Kidney tubule cell (primary cell): ENCODE results near the gene GFPT2.

Experiments
- DNase-seq: peaks from one replicate; pipeline ENCODE4 v3.0.0-alpha.2; 2018; ENCODE audit warnings: low spot score

GFPT2 gene

GRCh38 chr5:180350711-180351465 lies 2.2 kb downstream of the GFPT2 start:
- DNase-seq, result no peak

GRCh38 chr5:180350296-180350695 lies 2.8 kb downstream of the GFPT2 start:
- DNase-seq, result no peak

GRCh38 chr5:180349391-180349790 lies 3.7 kb downstream of the GFPT2 start:
- no peak for DNase-seq

GRCh38 chr5:180348336-180348735 lies 4.8 kb downstream of the GFPT2 start:
- DNase-seq, result no peak

- DNase-seq, result no peak
Observed at GRCh38 chr5:180347702-180348101, 5.4 kb downstream of the GFPT2 start.

- DNase-seq, result no peak
Observed at GRCh38 chr5:180346358-180346757, 6.8 kb downstream of the GFPT2 start.

GRCh38 chr5:180345781-180346180 lies 7.4 kb downstream of the GFPT2 start:
- DNase-seq, result no peak

GRCh38 chr5:180345186-180345585 lies 8.0 kb downstream of the GFPT2 start:
- no peak for DNase-seq

GRCh38 chr5:180344696-180344999 lies 8.5 kb downstream of the GFPT2 start:
- DNase-seq, result no peak

GRCh38 chr5:180343831-180344695 lies 9.1 kb downstream of the GFPT2 start:
- DNase-seq, result no peak

- DNase-seq, result peak; percentile 47
Observed at GRCh38 chr5:180343110-180343830, 9.9 kb downstream of the GFPT2 start.

GRCh38 chr5:180341595-180341994 lies 11.5 kb downstream of the GFPT2 start:
- no peak for DNase-seq

GRCh38 chr5:180340856-180341255 lies 12.3 kb downstream of the GFPT2 start:
- no peak for DNase-seq

- DNase-seq, result no peak
Observed at GRCh38 chr5:180339583-180340183, 13.5 kb downstream of the GFPT2 start.

- DNase-seq, result no peak
Observed at GRCh38 chr5:180338001-180338707, 15.0 kb downstream of the GFPT2 start.

GRCh38 chr5:180336234-180337020 lies 16.7 kb downstream of the GFPT2 start:
- no peak for DNase-seq

GRCh38 chr5:180335614-180336233 lies 17.4 kb downstream of the GFPT2 start:
- DNase-seq, result no peak

- no peak for DNase-seq
Observed at GRCh38 chr5:180334751-180335613, 18.2 kb downstream of the GFPT2 start.

- no peak for DNase-seq
Observed at GRCh38 chr5:180334176-180334575, 19.0 kb downstream of the GFPT2 start.
